ENCODE data around the gene RNF208. TPM values are rescaled to one million over a fixed set of nuclear protein-coding genes. Genes with fewer than 3 reads are reported as not detected.

RNF208 gene
- total and polyA plus RNA-seq, 10 of the 15 experiments (the other 5 are each of a cell fraction or from before 2014, with no cell fraction given), result 0.06 to 10.7 (median 0.77) TPM

- TF ChIP-seq ZNF24 (IDR thresholded peaks at IDR 0.05) (0 out of 2 replicates have a peak, but pooled peaks have one; percentile 33), TCF7 (IDR thresholded peaks at IDR 0.05; ENCODE audit: borderline replicate concordance) (no peak), ZBTB4 (CRISPR knock-in tag; IDR thresholded peaks at IDR 0.05) (no peak), PML (IDR thresholded peaks at IDR 0.05; ENCODE audit: low read length) (no peak), IKZF2 (IDR thresholded peaks at IDR 0.05) (peak; percentile 85 to 89; a peak in 3 of 4 replicates), CEBPB (IDR thresholded peaks at IDR 0.05; ENCODE audit: borderline replicate concordance in 1 of 2, low read depth in 2 of 2, low read length in 2 of 2) (no peak), ZNF687 (IDR thresholded peaks at IDR 0.05) (no peak), NBN (IDR thresholded peaks at IDR 0.05) (peak; percentile 84), SMARCA5 (IDR thresholded peaks at IDR 0.05) (peak; percentile 95), TBL1XR1 (IDR thresholded peaks at IDR 0.05; ENCODE audit: low read depth, low read length) (peak; percentile 18; the same call in 1 of the 2 replicates), ZNF592 (IDR thresholded peaks at IDR 0.05) (peak; percentile 95), FOXM1 (IDR thresholded peaks at IDR 0.05; ENCODE audit: low read depth, low read length) (no peak), RAD21 (IDR thresholded peaks at IDR 0.05; ENCODE audit: insufficient read depth, low read depth, low read length) (peak; percentile 79), NR2F1 (conservative IDR thresholded peaks at IDR 0.05) (peak; percentile 66), NFXL1 (IDR thresholded peaks at IDR 0.05; ENCODE audit: borderline replicate concordance) (no peak), ETV6 (conservative IDR thresholded peaks at IDR 0.05 in 1 of 2, IDR thresholded peaks at IDR 0.05 in 1 of 2; ENCODE audit: borderline replicate concordance in 1 of 2, low read depth in 1 of 2) (no peak), LARP7 (IDR thresholded peaks at IDR 0.05) (peak; percentile 67; the same call in 1 of the 2 replicates), RUNX3 (IDR thresholded peaks at IDR 0.05; ENCODE audit: low read length) (no peak), BACH1 (IDR thresholded peaks at IDR 0.05; ENCODE audit: borderline replicate concordance) (peak; percentile 54; the same call in 1 of the 2 replicates), ZBED1 (IDR thresholded peaks at IDR 0.05; ENCODE audit: borderline replicate concordance) (no peak)
These were observed 14.3 kb upstream of the RNF208 start (continued) for GRCh38 chr9:137236238-137236935.
